ENCODE measurements around the gene ARHGEF25.
"Not testable (repeated sequence)": the region's sequence is repeated elsewhere in the genome, so short reads cannot be mapped to it uniquely, and the experiment has no call there.

The ARHGEF25 gene

DNA sequence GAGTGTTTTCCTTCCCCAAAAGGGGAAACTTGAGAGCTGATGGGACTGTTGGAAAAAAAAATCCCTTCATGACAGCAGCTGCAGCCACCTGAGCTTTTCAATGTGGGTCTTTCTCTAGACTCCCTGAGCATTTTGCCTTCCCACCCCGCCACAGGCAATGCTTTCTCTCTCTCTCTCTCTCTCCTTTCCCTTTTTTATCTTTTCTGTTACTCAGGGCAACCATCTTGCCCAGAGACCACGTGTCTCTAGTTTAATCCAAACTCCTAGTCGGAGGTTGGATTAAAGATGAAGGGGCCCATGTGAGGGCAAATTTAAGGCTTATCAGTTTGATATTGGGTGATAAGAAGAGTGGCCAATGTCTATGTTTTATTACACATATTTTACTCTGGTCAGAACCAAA, 47.7 kb downstream of the ARHGEF25 start:
- no peaks in the 10 kb centered on the region for H3K27me3 ChIP-seq (replicated peaks in 2 of 5; ENCODE audit: control insufficient read depth in 4 of 5, insufficient read depth in 5 of 5, low read length in 4 of 5)
- ChIA-PET CTCF (interaction anchor here (0.8 to 1.5 kb wide), 2 partner anchors 21 to 61 kb away, joined by 3 read pairs; no protein-coding TSS in a partner anchor), POLR2A (interaction anchor here (0.6 kb wide), 1 partner anchor 408 kb away, joined by 4 read pairs; the partner anchor contains the start of gene STAC3)
- DNase-seq = no peak
- no peak overlapping the region for H3K27ac ChIP-seq (ENCODE audit: insufficient read depth in 1 of 2, low read depth in 1 of 2, low read length in 2 of 2, poor library complexity in 1 of 2, severe bottlenecking in 2 of 2)
- no peaks in the 10 kb centered on the region for H3K36me3 ChIP-seq (ENCODE audit: control insufficient read depth in 4 of 4, insufficient read depth in 4 of 4, low read length in 3 of 4)
- no peak overlapping the region for H3K4me3 ChIP-seq (ENCODE audit: control insufficient read depth in 1 of 7, extremely low read depth in 1 of 7, insufficient read depth in 4 of 7, low read depth in 2 of 7, low read length in 6 of 7)
- WGBS (ENCODE audit: insufficient coverage) = 100% methylated on average over 1 of the region's 3 CpGs
- H3K9me3 ChIP-seq (ENCODE audit: control extremely low read depth in 1 of 5, control insufficient read depth in 4 of 5, insufficient read depth in 2 of 5, low read depth in 1 of 5, low read length in 4 of 5) = peaks cover 0 to 5% (median 0%) of the 10 kb centered on the region in 5 experiments
- no peaks in the 10 kb centered on the region for H3K4me1 ChIP-seq (ENCODE audit: control extremely low read depth in 1 of 4, control insufficient read depth in 4 of 4, insufficient read depth in 4 of 4, low read length in 3 of 4)

- ChIA-PET POLR2A (no interaction called here), CTCF (no interaction called here)
- H3K4me1 ChIP-seq (ENCODE audit: control extremely low read depth in 1 of 4, control insufficient read depth in 4 of 4, insufficient read depth in 4 of 4, low read length in 3 of 4) = no peaks in the 10 kb centered on the region
- H3K9me3 ChIP-seq (ENCODE audit: control extremely low read depth in 1 of 5, control insufficient read depth in 4 of 5, insufficient read depth in 2 of 5, low read depth in 1 of 5, low read length in 4 of 5) = peaks cover 0 to 2% (median 0%) of the 10 kb centered on the region in 5 experiments
- H3K36me3 ChIP-seq (ENCODE audit: control insufficient read depth in 4 of 4, insufficient read depth in 4 of 4, low read length in 3 of 4) = no peaks in the 10 kb centered on the region
- no peak overlapping the region for H3K27ac ChIP-seq (ENCODE audit: insufficient read depth in 1 of 2, low read depth in 1 of 2, low read length in 2 of 2, poor library complexity in 1 of 2, severe bottlenecking in 2 of 2)
- no peak overlapping the region for H3K4me3 ChIP-seq (ENCODE audit: control insufficient read depth in 1 of 7, extremely low read depth in 1 of 7, insufficient read depth in 4 of 7, low read depth in 2 of 7, low read length in 6 of 7)
- DNase-seq = no peak
- 84% methylated on average over 2 of the region's 4 CpGs for WGBS (ENCODE audit: insufficient coverage)
- H3K27me3 ChIP-seq (replicated peaks in 2 of 5; ENCODE audit: control insufficient read depth in 4 of 5, insufficient read depth in 5 of 5, low read length in 4 of 5) = no peaks in the 10 kb centered on the region
These were observed 50.1 kb downstream of the ARHGEF25 start for GRCh38 chr12:57661376-57661775.

DNA sequence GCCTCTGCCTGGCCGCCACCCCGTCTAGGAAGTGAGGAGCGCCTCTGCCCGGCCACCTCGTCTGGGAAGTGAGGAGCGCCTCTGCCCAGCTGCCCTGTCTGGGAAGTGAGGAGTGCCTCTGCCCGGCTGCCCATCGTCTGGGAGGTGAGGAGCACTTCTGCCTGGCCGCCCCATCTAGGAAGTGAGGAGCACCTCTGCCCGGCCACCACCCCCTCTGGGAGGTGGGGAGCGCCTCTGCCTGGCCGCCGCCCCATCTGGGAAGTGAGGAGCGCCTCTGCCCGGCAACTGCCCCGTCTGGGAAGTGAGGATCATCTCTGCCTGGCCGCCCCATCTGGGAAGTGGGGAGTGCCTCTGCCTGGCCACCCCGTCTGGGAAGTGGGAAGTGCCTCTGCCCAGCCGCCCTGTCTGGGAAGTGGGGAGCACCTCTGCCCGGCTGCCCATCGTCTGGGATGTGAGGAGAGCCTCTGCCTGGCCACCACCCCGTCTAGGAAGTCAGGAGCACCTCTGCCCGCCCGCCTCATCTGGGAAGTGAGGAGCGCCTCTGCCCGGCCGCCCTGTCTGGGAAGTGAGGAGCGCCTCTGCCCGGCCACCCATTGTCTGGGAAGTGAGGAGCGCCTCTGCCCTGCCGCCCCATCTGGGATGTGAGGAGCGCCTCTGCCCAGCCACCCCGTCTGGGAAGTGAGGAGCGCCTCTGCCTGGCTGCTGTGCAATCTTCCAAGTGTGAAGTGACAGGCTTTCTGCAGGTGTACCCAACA, 54.0 kb downstream of the ARHGEF25 start:
- H3K27ac ChIP-seq (ENCODE audit: insufficient read depth in 1 of 2, low read depth in 1 of 2, low read length in 2 of 2, poor library complexity in 1 of 2, severe bottlenecking in 2 of 2); H3K4me3 ChIP-seq (ENCODE audit: control insufficient read depth in 1 of 7, extremely low read depth in 1 of 7, insufficient read depth in 4 of 7, low read depth in 2 of 7, low read length in 6 of 7); H3K9me3 ChIP-seq (ENCODE audit: control extremely low read depth in 1 of 5, control insufficient read depth in 4 of 5, insufficient read depth in 2 of 5, low read depth in 1 of 5, low read length in 4 of 5); POLR2A ChIA-PET; CTCF ChIA-PET; H3K36me3 ChIP-seq (ENCODE audit: control insufficient read depth in 4 of 4, insufficient read depth in 4 of 4, low read length in 3 of 4); DNase-seq; H3K27me3 ChIP-seq (replicated peaks in 2 of 5; ENCODE audit: control insufficient read depth in 4 of 5, insufficient read depth in 5 of 5, low read length in 4 of 5); H3K4me1 ChIP-seq (ENCODE audit: control extremely low read depth in 1 of 4, control insufficient read depth in 4 of 4, insufficient read depth in 4 of 4, low read length in 3 of 4): not testable (repeated sequence)
- 93% methylated on average over 27 of the region's 34 CpGs for WGBS (ENCODE audit: insufficient coverage)

Data from common myeloid progenitor, CD34-positive (primary cell).